GM04504 (cell line): Measurements from ENCODE around the gene CIPC.

Experiments
- DNase-seq: peaks from one replicate; pipeline ENCODE4 v3.0.0-alpha.2; 2012; ENCODE audit warnings: low read depth

The CIPC gene, protein sequence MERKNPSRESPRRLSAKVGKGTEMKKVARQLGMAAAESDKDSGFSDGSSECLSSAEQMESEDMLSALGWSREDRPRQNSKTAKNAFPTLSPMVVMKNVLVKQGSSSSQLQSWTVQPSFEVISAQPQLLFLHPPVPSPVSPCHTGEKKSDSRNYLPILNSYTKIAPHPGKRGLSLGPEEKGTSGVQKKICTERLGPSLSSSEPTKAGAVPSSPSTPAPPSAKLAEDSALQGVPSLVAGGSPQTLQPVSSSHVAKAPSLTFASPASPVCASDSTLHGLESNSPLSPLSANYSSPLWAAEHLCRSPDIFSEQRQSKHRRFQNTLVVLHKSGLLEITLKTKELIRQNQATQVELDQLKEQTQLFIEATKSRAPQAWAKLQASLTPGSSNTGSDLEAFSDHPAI

DNA sequence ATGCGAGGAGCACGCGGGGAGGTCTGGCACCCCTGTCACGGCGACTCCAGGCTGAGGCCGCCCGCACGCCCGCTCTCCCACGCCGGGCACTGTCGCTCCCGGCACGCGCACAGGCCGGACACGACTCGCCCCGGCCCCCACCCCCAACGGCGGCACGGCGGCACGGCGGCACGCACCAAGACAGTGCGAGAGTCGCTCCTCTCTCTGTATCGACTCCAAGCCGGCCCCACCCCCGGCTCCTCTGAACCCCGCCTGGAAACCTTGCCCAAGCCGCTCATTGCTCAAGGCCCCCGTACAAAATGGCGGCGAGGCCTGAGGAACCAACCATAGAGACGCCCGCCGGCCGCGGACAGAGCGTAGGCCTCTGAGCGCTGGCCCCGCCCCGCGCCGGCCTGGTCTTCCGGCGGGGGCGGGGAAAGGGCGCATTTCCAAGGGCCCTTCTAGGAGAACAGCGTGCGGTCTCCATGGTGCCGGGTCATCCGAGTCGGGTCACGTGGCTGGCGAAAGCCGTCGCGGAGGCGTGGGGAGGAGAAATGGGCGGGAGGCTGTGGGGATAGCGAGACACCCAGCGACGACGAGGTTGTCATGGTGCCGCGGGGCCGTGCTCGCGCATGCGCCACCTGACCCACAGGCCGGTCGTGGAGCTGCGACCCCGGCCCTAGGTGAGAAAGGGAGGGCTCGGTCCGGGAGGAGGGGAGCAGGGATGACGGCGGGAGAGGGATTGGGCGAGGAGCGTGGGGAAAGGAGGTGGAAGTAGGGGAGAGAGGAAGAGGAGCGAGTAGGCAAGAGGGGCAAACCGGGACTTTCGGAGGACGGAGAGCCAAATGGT is at the start of gene CIPC:
Gene CIPC (plus strand): TSS at position 559 of the 829 bp plus-strand sequence. CDS start 7,451 bp downstream, outside the sequence.
- peak; percentile 98 for DNase-seq

DNA sequence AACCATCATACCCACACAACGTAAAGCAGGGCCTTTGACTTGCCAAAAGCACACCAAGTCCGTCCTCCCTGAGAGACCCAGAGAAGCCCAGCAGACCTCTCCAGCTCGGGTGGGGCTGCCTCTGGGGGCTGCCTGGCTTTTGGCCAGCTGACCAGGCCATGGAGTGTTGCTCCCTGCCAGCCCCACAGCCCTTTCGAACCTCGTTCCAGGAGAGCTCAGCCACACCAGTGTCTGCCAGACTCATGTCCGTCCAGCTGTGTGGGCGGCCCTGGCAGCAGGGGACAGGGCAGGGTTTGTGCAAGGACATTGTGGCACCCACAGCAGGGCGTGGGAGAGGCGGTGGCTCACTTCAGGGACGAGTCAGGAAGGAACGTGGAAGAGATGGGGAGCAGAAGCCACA is 46.9 kb upstream of the CIPC start:
- DNase-seq, result no peak

DNA sequence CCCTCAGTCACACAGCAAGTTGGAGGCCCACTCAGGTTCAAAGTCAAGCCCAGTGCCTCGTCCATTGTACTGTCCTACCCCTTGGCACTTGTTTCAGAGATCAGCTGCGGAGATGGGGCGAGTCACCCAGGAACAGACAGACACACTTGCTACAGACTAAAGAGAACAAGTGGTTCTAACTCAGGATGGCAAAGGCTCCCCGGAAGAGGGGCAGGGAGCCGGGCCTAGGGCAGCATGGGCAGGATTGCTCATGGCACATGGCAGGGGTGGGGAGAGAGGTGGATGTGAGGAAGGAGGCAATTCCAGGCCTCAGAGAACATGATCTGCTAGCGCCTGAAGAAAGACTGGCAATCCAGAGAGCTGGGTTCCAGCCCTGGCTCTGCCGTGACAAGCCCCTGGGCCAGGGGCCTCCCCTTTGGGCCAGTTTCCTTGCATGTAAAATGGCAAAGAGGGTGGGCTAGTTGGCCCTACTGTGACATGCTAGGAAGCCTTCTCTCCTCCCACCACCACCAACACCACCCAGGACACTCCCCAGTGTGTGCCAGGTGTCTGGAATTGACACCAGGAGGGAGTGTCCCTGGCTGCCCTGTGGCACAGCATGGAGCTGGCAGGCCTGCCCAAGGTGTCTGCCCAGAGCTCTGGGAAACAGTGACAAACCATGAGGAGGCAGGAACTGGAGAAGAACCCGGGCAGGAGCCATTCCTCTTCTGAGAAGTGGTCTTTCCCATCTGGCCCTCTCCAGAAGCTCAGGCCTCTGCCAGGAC is 45.6 kb upstream of the CIPC start:
- DNase-seq, result no peak

DNA sequence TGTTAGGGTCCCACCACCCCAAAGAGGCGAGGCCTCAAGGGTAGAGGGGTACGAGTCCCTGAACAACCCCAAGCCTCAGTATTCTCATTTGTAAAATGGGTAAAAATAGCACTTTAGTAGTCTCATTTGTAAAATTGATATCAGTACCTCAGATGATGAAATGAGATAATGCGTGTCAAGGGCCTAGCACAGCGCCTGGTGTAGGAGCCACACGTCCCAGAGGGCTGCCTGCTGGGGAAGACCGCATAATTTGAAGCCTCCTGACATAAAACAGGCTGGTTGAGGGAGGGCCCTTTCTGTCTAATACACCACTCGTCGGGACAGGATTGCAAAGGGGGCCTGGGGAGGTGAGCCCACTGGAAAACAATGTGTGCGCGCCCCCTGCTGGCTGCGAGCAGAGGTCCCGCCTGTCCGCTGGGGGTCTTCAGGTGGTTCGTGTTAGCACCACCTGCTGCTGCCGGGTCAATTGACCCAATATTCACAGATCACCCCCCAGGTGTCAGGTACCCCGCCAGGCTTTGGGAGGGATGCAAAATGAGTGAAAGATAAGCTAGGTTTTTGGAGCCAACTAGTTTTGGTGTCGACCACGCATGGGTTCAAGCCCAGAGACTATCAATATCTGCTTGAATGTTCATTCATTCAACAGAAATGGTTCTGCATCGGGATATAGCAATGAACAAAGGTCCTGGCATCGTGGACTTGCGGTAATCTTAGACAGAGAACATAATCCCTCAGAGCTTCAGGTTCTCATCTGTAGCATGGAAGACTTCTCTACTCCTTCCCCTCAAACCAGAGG is 44.8 kb upstream of the CIPC start:
- no peak for DNase-seq

DNA sequence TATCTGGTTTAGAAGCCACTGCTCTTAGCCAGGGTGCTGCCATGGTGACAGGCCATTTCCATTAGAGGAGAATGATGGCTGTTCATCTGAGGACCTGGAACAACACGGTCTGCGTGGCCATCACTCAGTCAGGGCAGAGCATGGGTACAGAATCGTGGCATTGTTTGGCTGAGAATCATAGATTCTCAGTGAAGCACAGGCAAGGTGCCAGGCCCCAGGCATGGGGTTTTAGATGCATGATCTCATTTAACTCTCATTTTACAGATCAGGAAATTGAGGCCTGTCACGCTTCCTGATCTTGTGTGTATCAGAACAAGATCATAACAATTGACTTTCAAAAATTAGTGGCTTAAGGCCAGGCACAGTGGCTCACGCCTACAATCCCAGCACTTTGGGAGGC is 42.8 kb upstream of the CIPC start:
- DNase-seq, result no peak

DNA sequence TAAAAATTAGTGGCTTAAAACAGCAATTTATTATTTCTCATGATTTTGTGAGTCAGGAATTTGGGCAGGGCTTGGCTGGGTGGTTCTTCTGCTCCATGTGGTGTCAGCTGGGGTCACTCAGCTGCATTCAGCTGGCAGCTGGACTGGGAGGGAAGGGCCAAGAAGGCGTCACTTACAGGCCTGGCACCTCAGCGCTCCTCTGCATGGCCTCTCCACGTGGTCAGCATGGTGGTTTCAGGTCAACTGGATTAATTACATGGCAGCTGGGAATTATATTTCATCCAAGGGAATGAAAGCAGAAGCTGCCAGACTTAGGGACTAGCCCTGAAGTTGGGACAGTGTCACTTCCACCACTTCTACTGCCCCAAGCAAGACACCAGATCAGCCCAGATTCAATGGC is 42.1 kb upstream of the CIPC start:
- no peak for DNase-seq

DNA sequence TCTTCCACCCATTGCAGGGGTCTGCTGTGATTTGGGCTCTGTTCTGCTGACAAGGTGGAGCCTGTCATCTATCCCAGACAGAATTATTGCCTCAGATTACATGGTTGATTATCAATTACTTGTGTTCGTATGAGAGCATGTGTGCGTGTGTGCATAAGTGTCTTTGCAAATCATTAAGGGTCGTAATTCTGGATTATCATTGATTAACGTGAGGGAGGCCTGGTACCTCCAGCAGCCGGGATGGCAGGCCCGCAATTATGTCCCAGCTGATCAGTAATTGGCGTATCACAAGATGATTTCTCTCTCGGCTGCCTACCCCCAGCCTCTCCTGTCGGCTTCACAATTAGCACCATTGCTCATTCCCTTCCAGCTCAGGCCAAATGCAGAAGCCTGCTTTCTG is 39.9 kb upstream of the CIPC start:
- DNase-seq, result no peak

DNA sequence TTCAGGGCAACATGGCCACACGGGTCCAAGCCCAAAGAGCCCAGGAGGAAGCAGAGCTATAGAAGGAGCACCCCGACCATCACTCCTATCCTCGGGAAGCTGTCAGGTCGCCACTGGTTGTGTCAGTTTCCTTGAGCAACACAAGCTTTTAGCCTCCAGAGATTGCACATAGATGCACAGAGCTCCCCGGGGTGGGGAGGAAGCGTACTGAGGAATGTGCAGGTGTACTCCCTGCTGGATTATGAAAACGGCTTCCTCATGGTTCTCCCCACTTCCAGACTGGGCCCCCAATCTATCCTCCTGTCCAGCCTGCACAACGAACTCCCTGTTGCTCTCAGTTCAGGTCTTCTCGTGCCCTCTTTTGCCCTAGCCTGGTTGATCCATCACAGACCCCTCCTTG is 39.3 kb upstream of the CIPC start:
- no peak for DNase-seq

DNA sequence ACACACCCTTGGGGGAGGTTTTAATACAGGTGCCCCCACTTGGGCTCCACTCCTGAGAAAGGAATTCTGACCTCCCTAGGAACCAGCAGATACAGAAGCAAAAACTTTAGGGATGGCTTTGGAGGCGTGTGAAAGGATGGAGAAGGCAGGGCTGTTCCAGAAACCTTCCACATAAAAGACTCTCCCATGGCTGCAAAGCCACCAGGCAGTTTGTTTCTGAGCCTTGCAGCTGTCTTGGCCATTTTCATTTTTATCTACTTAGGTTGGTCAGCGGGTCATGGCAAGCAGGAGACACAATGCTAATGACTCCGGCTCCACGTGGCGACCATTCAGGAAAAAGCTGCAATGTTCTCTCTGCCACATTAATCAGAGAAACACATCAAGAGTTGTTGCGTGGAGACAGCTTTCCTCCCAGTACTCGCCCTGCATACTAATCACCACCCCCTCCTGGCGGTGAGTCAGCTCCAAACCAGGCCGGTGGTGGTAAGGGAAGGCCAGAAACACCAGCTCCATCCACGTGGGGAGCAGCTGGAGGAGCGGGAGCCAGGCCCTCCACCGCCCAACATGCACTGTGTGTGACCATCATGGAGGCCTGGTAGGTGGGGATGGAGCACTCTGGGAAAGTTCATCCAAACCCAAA is 38.7 kb upstream of the CIPC start:
- peak; percentile 96 for DNase-seq

DNA sequence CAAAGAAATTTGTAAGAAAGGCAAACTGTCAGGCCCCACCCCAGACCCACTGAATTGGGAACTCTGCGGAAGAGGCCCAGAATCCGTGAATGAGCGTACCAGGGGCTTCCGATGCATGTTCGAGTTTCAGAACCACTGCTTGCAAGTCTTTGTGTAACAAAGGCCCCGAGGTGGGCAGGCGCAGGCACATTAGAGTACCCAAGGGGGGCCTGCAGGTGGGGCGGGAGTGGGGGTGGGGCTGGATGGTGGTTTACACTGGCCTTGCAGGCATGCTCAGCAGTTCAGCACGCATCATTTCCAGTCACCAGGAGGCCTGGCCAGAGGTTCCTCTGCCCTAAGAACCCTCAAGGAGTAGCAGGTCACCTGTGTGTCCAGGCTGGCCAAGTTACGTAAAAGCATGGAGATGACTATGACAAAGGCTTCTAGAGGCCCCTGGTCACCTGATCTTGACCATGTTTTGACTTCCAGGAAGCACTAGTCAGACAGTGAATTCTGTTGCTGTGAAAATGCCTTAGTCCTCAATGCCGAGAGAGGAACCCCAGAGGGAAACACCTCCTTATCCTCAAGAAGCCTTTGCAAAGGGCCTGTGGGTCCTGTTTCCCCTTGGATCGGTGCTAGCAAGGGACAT is 36.3 kb upstream of the CIPC start:
- DNase-seq, result no peak

DNA sequence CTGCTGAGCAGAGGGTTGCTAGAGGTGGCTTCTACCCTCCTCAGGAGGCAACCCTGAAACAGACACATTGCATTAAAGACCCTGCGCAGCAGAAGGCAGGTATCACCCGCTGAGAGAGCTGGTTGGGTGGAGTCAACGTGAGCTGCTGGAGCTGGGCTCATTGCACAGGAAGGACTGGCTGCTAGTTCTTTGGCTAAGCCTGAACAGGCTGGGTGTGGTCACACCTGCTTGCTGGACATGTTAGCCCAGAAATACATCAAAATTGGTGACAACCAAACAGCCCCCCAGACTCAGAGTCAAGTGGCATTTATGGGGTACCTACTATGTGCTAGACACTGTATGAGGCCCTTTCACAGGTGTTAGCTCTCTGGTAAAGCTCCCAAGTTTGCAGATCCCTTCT is 35.8 kb upstream of the CIPC start:
- no peak for DNase-seq

DNA sequence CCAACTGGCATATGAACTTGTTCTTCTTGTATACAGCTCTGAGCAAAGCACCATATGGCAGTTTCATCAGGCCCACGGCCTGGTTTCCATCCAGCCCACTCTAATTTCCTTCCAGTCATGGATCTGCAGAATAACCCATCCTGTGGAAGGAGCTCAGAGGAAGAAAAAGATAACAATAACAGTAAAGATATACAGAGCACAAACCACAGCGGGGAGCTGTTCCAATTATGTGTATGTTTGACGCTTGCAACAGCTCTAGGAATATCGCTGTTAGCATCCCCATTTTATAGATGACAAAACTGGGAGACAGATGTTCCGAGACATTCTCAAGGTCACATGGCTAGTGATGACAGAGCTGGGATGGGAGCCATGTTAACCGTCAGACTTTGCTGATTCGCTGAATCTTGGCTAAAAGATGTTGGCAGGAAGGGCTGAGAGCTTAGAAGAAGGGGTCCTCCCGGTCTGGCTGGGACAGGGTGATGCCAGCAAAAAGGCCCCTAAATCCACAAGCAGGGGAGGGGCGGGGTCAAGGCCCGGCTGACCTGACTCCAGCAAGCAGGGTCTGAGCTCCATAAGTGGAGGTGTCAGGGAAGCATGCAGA is 34.4 kb upstream of the CIPC start:
- DNase-seq, result no peak

DNA sequence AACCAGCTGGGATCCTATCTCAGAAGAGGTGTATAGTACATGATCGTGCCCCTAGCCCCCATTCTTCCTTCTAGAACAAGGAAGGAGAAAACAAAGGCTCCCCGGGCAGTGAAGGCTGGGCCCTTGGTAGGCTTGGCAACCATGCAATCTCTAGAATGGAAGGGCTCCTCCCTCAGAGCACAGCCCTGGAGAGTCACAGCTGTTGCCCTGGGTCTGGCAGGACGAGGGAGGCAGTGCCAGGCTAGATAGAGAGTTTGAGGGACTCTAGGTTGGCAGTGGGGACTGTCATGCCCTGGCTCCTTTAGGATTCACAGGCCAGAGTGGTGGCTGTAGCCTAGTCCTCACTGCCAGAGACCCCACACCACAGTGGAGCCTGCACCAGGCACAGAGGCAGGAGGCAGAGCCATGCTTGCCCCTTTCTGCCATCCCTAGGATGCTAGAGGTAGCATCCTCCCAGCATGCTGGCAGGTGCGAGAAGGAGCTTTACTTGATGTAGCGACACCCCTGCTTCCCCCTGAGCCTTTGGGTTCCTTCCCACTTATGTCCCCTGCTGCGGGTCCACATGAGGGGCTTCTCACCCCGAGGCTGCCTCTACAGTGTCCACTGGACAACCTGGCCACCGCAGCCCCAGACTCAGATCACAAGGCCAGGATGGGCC is 33.4 kb upstream of the CIPC start:
- no peak for DNase-seq

DNA sequence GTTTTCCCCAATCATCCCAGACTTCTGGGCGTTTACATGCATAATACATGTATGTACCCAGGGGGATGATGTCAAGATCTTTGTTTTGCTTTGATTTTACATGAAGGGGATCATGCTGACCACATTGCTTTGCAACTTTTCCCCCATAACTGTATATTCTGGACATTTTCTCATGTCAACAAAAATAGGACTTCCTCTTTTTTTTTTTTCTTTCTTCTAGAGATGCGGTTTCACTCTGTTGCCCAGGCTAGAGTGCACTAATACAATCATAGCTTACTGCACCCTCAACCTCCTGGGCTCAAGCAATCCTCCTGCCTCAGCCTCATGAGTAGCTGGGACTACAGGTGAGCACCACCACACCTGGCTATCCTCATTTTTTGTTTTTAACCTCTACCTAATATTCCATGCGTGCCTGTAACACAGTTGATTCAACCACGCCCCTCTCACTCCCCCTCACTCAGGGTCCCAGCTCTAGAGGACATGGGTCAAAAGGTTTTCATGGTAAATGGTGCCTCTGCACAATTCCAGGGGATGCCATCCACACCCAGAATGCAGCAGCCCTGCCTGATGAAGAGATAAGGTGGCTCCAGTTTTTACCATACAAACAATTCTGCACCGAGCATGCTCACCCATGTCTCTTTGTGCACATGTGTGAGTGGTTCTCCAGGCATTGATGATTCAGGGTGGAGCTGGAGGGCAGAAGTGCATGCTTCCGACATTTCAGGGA is 32.0 kb upstream of the CIPC start:
- no peak for DNase-seq

DNA sequence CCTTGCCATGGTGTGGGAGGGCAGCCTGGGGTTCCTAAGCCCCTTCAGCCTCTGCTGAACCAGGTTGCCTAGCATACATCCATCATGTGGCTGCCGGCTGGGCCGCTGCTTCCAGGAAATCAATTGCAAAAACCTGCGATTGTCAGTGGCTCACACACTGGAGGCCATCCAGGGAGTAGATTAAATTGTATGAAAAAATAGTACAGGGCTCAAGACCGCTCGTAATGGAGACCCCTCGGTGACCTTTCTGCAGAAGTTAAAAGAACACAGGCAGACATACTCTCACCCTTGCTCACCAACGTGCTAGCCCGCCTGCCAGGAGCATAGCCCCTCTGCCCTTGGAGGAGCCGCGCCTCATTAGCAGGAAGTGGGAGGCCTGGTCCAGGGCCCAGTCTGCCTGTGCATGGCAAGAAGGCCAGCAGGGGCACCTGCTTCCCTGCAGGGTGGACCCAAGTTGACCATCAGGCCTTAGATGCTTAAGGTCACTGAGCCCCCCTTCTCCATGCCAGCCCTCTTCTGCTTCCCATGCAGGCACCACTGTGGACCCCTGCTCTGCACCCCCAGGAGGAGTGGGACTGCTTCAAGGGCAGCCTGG is 31.4 kb upstream of the CIPC start:
- DNase-seq, result no peak

DNA sequence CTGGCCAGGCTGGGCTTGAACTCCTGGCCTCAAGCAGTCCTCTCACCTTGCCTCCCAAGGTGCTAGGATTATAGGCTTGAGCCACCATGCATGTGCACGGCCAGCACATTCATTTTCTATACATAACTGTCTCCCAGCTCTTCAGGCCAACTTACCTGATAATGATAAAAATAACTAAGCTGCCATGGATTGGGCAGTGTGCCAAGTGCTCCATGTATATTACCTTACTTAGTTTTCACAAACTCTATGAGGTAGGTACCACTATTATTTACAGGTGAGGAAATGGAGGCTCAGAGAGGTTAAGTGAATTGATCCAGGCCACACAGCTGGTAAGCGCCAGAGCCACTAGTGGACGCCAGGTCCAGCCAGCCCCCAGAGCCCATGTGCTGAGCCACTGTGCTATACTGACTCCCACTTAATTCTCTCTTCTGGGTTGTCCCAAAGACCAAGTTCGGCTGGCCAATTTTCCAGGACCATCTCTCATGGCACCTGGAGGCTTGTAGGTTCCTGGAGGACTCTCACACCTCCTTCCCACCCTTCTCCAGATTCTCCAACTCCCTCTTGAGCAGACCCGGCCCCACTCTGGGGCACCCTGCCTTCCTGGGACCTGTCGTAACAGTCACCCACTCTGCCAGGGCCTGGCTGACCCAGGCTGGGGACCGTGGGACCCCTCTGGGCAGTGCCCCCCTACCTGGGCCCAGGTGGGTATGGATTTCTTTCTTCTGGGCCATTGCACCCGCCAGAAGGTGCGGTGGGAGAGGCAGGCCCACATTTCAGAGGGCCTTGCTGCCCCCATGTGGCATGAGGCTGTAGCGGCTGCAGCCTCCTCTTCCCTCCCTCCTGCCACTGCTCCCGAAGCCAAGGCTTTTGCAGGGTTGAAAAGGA is 30.2 kb upstream of the CIPC start:
- no peak for DNase-seq

DNA sequence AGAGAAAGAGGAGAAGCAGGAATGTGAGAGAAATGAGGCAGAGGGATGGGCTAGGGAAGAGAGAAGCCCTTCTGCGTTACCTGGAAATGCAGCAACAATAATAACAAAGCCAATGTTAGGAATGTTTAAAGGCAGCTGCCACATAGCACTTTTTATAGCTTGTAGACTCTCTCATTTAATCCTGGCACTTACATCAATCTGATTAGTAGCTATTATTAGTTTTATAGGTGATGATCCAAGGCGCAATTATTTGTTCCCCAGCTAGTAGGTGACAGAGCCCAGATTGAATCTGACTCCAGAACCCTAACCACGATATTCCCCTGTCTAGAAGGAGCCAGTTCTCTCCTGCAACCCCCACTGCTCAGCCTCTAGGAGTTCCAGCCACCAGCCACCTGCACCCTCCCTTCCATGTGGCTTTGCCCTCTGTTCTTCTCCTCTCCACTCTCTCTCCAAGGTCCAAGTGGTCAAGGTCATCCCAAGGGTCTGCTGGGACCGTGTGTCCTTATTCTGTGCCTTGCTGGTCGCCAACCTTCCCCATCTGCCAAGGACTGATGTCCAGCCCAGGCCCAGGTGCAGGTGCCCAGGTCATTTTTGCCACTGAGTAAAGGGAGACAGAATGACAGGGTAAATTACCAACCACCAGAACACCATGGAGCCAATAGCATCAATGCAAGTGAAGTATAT is 29.4 kb upstream of the CIPC start:
- no peak for DNase-seq
